Testis (tissue), 2 donors: ENCODE measurements around the gene SOST.

Source experiments
- CTCF ChIP-seq, 3 experiments: fragments of 450-650 bp in 2 of 3; fragments of 200-600 bp in 1 of 3; sonication (generic) in 1 of 3; IDR thresholded peaks; one replicate each; pipeline ENCODE4 v1.5.1; 2016 to 2019; ENCODE audit warnings: antibody characterized with exemption in 3 of 3, mild to moderate bottlenecking in 2 of 3, moderate library complexity in 1 of 3
- POLR2A ChIP-seq: fragments of 450-650 bp; IDR thresholded peaks from one replicate; pipeline ENCODE4 v1.6.1; 2017; ENCODE audit warnings: antibody characterized with exemption, mild to moderate bottlenecking, moderate library complexity

- no peak for TF ChIP-seq CTCF (IDR thresholded peaks at IDR 0.05)
- no peak for TF ChIP-seq POLR2A
Observed at GRCh38 chr17:43756201-43756600, 2.4 kb downstream of the SOST start.
